HG03039 (cell line): ENCODE results near the gene ZNF280A.
"Not testable (repeated sequence)": the region's sequence is repeated elsewhere in the genome, so short reads cannot be mapped to it uniquely, and the experiment has no call there.

ENCODE experiments used
- ATAC-seq: cut with Tn5 transposase; IDR thresholded peaks from one replicate; pipeline ENCODE4 v1.9.1; 2021; ENCODE audit warnings: mild to moderate bottlenecking, moderate library complexity; ENCODE audit not compliant: unreplicated experiment

ZNF280A gene

GRCh38 chr22:22469527-22469926, 50.5 kb downstream of the ZNF280A start:
- no peak for ATAC-seq

DNA sequence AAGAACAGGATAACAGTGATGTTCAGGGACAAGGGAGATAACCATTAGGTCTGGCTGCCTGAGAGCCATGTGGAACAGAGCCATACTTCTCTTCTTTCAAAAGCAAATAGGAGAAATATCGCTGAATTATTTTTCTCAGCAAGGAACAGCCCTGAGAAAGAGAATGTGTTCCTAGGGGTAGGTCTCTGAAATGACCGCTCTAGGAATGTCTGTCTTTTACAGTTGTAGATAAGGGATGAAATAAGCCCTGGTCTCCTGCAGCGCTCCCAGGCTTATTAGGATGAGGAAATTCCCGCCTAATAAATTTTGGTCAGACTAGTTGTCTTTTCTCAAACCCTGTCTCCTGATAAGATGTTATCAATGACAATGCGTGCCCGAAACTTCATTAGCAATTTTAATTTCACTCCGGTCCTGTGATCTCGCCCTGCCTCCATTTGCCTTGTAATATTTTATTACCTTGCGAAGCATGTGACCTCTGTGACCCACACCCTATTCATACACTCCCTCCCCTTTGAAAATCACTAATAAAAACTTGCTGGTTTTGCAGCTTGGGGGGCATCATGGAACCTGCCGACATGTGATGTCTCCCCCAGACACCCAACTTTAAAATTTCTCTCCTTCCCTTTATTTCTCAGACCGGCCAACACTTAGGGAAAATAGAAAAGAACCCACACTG, 51.1 kb downstream of the ZNF280A start:
- ATAC-seq: not testable (repeated sequence)

DNA sequence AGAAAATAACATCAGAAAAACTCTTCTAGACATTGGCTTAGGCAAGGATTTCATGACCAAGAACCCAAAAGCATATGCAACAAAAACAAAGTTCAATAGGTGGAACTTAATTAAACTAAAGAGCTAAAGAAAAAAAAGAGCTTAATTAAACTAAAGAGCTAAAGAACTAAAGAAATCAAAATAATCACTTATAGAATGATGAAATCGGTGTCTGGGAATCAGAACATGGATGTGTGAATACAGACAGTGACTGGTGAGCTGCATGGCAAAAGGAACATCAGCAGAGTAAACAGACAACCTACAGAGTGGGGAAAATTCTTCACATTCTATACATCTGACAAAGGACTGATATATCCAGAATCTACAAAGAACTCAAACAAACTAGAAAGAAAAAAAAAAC, 53.0 kb downstream of the ZNF280A start:
- ATAC-seq: no peak

DNA sequence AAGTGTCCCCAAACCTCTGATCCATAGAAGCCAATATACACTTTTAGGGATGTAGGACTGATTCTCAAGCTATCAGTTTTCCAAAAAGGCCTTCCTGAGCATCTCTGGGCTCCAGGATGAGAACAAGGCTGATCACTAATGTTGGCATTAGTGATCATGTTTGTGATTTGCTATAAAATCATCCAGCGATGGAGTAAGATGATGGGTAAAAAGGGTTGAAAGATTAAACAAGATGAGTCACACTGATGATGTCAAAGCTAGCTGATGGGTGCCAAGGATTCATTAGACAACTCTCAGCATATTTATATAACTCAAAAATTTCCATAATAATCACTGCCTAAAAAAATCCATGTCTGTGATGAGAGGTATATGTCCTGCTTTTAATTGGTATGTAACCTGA, 54.3 kb downstream of the ZNF280A start:
- no peak for ATAC-seq

GRCh38 chr22:22465094-22465602, 54.9 kb downstream of the ZNF280A start:
- no peak for ATAC-seq

DNA sequence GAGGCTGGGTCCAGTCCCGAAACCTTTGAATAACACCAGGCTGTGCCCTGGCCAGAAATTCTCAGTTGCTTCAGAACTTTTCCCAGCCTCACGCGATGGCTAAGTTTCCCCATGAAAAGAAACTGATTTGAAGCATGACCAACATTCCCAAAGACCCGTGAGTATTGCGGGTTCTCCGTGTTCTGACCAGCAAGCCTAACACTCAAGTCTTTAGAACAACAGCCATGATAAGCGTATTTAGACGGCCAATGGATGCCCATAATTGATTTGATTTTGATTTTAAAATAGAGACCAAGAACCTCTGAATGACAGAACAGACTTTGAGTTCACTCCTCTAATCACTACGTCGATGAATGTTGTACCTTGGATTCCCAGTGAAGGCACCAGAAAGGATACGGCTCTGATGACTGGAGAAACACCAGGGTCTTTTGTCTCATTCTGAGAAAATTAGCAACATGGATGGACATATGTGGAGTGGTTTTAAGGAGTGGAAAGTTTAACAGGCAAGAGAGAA, 55.5 kb downstream of the ZNF280A start:
- ATAC-seq: no peak

DNA sequence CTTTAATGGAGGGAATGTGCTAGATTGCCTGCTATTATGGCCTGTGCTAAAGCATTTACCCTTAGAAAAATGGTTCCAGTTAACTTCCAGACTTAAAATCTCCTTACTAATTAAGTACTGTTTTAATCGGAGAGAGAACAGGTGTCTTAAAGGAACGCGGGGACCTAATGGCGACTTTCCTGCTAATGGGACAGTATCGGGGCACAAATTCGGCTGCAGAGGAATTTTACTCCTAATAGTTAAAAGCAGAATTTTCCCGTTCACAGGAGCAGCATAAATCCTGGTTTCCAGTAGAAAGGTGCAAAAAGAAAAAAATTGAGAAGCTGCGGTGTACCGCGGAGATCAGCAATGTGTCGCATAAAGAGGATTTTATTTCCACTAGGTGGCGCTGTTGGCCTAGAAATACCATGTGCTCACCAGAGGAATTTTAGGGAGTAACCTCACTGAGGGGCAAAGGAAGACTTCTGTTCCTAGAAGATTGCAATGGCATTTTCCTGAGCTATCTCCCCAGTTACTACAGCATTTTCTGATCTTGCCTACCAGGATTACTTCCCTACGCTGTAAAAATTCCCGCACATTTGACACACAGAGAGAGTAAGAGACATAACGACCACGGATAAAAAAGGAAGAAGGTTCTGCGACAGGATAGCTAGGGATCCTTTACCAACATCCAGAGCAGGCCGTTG, 56.1 kb downstream of the ZNF280A start:
- no peak for ATAC-seq
